Right lobe of liver (tissue), 4 donors: ENCODE results near the gene GDPGP1.

Experiments used
- CTCF ChIP-seq, 4 donors: fragments of 200-600 bp in 3 of 4; fragments of 450-650 bp in 1 of 4; IDR thresholded peaks; one replicate each; pipeline versions ENCODE4 v1.5.1 to v1.8.0; 2016 to 2022; ENCODE audit warnings: antibody characterized with exemption in 4 of 4, mild to moderate bottlenecking in 2 of 4
- POLR2A ChIP-seq: fragments of 450-650 bp; IDR thresholded peaks from one replicate; pipeline ENCODE4 v1.6.1; 2017; ENCODE audit warnings: antibody characterized with exemption, mild to moderate bottlenecking
- donor health status: DM: no; HTN: no; CAD: no.
- donor health status: DM: no; HTN: no; CAD: no.
- donor health status: DM: no; HTN: yes; CAD: no.

GRCh38 chr15:90184786-90185704 is 49.0 kb upstream of the GDPGP1 start:
- TF ChIP-seq CTCF (IDR thresholded peaks at IDR 0.05) (no peak), POLR2A (peak; percentile 69)
